ENCODE data around the gene PIGH. TPM values are rescaled to one million over a fixed set of nuclear protein-coding genes. Genes with fewer than 3 reads are reported as not detected.
"Not testable (repeated sequence)": the region's sequence is repeated elsewhere in the genome, so short reads cannot be mapped to it uniquely, and the experiment has no call there.

Gene PIGH
- total RNA-seq, 2 donors from 2014 or later, result 30.1 to 37.4 TPM

- no peak for DNase-seq (ENCODE audit: low spot score)
- peaks cover 6% of the 10 kb centered on the region for H3K36me3 Mint-ChIP-seq
- peaks cover 40 to 59% of the 10 kb centered on the region in 2 donors for H3K27me3 Mint-ChIP-seq
- ATAC-seq, result no peak
- no peak overlapping the region for H3K27ac Mint-ChIP-seq
- peaks cover 7% of the 10 kb centered on the region in 2 donors for H3K4me1 Mint-ChIP-seq (ENCODE audit: low read depth in 2 of 2)
- no peaks in the 10 kb centered on the region for H3K9me3 Mint-ChIP-seq
- H3K4me3 Mint-ChIP-seq, result no peak overlapping the region
Observed at GRCh38 chr14:67544590-67544989, 55.5 kb downstream of the PIGH start.

- peaks cover 44 to 50% of the 10 kb centered on the region in 2 donors for H3K27me3 Mint-ChIP-seq
- H3K4me3 Mint-ChIP-seq; ATAC-seq; H3K9me3 Mint-ChIP-seq; H3K4me1 Mint-ChIP-seq (ENCODE audit: low read depth in 2 of 2); H3K27ac Mint-ChIP-seq; DNase-seq (ENCODE audit: low spot score); H3K36me3 Mint-ChIP-seq: not testable (repeated sequence)
Observed at GRCh38 chr14:67542620-67543019, 57.4 kb downstream of the PIGH start.

- peaks cover 44 to 50% of the 10 kb centered on the region in 2 donors for H3K27me3 Mint-ChIP-seq
Observed at GRCh38 chr14:67541448-67542387, 58.4 kb downstream of the PIGH start.

More at GRCh38 chr14:67541448-67542387, 58.4 kb downstream of the PIGH start:
- DNase-seq (ENCODE audit: low spot score) (no peak), ATAC-seq (no peak)
- Mint-ChIP-seq H3K4me1 (ENCODE audit: low read depth in 2 of 2) (peaks cover 7% of the 10 kb centered on the region in 2 donors), H3K9me3 (no peaks in the 10 kb centered on the region), H3K4me3 (peak overlapping the region; percentile 66), H3K36me3 (peaks cover 6% of the 10 kb centered on the region), H3K27ac (no peak overlapping the region)

Other genes starting within 250 kb of the PIGH start
- gene ATP6V1D, start 240.5 kb downstream of the PIGH start, total RNA-seq, result 10 to 100 TPM; 36.5 to 40.6 TPM
- gene EIF2S1, start 239.9 kb downstream of the PIGH start, total RNA-seq, result 100 to 1,000 TPM; 138 to 167 TPM
- gene PLEK2, start 188.1 kb downstream of the PIGH start, total RNA-seq, result not detected
- 10 to 100 TPM in 1 of 2 donors, 1 to 10 TPM in 1; 7.1 to 14.7 TPM for gene TMEM229B, start 111.5 kb downstream of the PIGH start, total RNA-seq
- gene PLEKHH1, start 67.0 kb downstream of the PIGH start, total RNA-seq, result 1 to 10 TPM; 1.2 to 1.9 TPM
- 1 to 10 TPM; 4.3 to 8.0 TPM for gene ARG2, start 19.7 kb upstream of the PIGH start, total RNA-seq
- 10 to 100 TPM; 73.5 to 76.6 TPM for gene VTI1B, start 74.4 kb upstream of the PIGH start, total RNA-seq
- 10 to 100 TPM; 47.0 to 57.3 TPM for gene RDH11, start 95.5 kb upstream of the PIGH start, total RNA-seq
- gene RDH12, start 101.6 kb upstream of the PIGH start, total RNA-seq, result not detected
- 10 to 100 TPM; 25.4 to 38.0 TPM for gene ZFYVE26, start 216.3 kb upstream of the PIGH start, total RNA-seq
- 10 to 100 TPM; 31.1 to 67.3 TPM for gene RAD51B, start 219.5 kb upstream of the PIGH start, total RNA-seq

Measured in natural killer cell treated with Interleukin-12 subunit alpha and Interleukin-12 subunit beta and Interleukin-15 and Interleukin-18, amount 100 ng/mL, for 72 hours (primary cell).